Activated naive CD4-positive, alpha-beta T cell treated with anti-CD3 and anti-CD28 coated beads, Interleukin-2, amount 50 U/mL, for 16 hours (primary cell): ENCODE data around the gene CIAO2A.
"Not testable (repeated sequence)": the region's sequence is repeated elsewhere in the genome, so short reads cannot be mapped to it uniquely, and the experiment has no call there.

Source experiments
- DNase-seq: peaks from one replicate; pipeline ENCODE4 v3.0.0-alpha.2; 2020

The CIAO2A gene

DNA sequence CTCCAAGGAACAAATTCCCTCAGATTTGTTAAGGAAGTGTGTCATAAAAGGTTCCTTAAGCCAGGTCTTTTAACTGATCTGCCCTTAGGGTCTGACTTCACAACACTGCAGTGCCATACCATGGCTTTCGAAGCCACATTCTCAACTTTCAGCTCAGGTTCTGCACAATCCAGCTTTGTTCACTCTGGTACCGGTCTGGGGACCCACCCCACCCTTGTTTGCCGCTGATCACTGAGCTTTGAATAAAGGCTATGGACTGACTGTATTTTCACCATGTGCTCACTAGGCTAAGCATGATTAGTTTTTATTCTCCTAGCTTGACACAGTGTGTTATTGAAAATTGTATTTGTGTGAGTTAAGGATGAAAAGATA lies 18.0 kb upstream of the CIAO2A start:
- no peak for DNase-seq

DNA sequence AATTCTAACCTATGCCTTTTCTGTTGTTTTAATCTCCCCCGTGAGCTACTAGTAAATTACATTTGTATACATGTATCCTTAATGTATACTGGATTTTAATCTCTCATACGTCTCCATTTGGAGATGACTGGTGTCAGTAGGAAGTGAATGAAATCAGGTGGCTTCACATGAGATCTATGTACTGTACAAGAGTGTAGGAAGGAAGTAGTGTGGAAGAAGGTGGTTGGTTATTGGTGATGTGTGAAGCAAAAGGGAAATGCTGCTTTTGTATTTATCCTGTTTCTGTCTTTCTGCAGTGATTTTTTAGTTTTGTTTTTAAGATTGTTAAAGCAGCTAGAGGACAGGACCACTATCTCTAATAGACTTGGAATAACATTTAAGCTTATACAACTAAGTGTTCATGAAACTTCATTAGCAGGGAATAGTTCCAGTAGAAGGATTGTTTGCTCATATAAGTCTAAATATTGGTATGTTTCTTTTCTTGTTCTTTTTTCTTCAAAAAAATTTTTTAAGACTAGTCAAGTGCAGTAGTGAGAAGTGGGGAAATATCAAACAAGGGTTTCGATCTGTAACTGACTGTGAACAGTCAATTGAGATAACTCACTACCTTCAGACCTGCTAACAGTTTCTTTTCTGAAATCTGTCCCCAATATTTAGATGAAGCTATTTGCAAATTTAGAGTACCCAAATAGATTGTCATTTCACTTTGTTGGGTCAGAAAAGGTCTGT lies 17.5 kb upstream of the CIAO2A start:
- DNase-seq = no peak

DNA sequence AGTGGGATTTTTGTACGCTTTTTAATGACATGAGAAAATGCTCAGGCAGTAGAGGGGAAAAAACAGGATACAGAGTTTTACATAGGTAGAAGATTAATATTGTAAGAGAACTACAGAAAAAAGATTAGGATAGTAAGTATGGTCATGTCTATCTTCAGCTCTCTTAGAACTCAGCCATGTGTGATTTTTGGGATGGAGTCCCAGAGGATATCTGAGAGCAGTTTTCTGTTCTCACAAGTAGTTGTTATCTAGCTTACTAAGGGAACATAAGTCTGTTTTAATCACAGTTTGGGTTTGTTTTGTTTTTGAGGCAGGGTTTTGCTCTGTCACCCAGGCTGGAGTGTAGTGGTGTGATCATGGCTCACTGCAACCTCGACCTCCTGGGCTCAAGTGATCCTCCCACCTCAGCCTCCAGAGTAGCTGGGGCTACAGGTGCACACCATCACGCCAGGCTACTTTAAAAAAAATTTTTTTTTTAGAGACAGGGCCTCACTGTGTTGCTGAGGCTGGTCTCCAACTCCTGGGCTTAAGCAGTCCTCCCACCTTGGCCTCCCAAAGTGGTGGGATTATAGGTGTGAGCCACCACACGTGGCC lies 16.6 kb upstream of the CIAO2A start:
- not testable (repeated sequence) for DNase-seq

DNA sequence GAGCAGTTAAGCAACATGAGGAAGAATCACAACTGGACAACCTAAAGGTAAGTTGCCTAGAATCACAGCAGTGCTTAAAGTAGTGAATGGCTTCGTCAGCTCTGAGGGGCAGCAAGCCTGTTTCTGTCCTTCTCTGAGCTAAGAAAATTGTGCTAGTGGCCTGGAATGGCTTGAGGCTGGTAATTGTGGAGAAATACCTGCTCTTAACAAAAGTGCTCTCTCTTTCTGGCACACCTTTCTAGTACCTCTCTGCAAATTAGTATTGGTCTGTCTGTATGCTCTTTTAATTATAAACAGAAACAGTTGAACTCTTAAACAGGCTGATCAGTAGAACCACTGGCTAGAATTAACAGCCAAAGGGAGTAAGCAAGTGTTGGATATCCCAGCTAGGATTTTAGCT lies 13.7 kb upstream of the CIAO2A start:
- DNase-seq = no peak

DNA sequence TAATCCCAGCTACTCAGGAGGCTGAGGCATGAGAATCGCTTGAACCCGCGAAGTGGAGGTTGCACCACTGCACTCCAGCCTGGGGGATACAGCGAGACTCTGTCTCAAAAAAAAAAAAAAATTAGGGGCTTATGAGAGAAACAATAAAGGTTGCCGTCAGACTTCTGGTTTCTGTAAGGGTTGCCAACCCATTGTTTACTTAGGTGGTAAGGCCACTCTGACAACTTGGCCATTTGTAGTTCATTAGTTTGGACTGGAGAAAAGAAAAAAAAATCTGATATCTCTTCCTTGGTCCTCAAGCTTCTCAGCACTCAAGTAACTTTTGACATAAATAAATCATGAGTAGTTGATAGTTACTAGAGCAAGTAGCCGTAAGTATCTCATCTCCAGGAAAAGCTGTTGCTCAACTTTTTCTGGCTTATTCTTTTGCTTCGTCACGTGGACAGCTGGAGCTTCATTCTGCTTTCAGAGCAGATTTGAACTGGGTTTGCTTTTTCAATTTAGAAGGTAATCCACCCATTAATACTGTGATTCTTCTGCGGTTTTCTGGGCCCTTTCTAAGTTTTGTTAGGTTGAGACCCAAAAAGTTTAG lies 11.6 kb upstream of the CIAO2A start:
- DNase-seq = no peak

DNA sequence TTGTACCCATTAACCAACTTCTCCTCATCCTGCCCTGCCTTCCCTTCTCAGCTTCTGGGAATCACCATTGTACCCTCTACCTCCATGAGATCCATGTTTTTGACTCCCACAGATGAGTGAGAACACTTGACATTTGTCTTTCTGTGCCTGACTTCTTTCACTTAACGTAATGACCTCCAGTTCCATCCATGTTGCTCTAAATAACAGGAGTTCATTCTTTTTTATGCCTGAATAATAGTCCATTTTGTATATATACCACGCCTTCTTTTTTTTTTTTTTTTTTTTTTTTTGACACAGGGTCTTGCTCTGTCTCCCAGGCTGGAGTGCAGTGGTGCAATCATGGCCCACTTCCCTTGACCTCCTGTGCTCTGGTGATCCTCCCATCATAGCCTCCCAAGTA lies 8.9 kb upstream of the CIAO2A start:
- no peak for DNase-seq

DNA sequence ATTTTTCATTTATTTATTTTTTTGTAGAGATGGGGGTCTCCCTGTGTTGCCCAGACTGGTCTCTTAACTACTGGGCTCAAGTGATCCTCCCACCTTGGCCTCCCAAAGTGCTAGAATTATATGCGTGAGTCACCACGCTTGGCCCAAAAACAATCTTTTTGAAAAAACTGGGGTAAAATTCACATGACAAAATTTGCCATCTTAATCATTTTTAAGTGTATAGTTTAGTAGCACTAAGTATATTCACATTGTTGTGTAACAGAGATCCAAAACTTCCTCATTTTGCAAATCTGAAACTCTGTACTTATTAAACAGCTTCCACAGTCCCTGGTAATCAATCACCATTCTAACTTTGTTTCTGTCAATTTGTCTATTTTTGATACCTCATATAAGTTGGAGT lies 7.3 kb upstream of the CIAO2A start:
- no peak for DNase-seq

DNA sequence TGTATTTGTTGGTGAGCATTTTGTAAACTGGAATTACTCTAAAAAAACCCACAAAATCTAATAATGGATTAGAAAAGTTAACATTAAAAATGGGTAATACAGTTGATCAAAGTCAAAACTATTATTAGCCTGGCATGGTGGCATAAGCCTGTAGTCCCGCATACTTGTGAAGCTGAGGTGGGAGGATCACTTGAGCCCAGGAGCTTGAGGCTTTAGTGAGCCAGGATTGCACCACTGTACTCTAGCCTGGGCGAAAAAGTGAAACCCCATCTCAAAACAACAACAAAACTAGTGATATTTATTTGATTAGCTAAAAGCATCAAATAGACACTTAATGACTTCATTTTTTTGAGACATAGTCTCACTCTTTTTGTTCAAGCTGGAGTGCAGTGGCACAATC lies 5.7 kb upstream of the CIAO2A start:
- no peak for DNase-seq

DNA sequence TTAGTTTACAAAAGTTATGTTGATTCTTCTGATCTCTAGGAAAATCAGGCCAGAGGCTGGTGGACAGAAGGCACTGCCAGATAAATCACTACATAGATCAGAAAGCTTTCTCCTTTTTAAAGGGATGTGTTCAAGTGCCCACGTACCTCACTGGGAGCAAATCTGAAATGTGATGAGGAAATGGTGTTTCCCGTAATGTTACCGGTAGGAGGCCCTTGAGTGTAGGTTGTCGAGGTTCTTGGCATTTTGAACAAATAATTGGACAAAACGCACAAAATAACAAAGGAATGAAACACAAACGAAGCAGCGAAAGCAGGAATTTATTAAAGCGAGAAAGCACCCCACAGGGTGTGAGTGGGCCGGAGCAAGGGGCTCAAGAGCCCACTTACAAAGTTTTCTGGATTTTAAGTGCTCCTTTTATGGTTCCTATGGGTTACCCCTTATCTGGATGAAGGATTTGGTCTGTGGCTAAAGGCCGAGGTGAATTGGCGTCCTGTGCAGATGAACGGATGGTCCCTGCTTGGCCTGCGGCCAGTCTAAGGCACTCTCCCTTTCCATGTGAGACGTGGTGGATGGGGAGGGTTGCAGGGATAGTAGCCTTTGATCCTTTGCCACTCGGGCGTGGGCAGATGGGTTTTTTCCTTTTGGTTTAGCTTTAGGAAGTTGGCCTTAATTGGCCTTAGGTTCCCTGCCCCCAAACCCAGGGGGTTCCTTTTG lies 3.2 kb upstream of the CIAO2A start:
- DNase-seq = no peak

DNA sequence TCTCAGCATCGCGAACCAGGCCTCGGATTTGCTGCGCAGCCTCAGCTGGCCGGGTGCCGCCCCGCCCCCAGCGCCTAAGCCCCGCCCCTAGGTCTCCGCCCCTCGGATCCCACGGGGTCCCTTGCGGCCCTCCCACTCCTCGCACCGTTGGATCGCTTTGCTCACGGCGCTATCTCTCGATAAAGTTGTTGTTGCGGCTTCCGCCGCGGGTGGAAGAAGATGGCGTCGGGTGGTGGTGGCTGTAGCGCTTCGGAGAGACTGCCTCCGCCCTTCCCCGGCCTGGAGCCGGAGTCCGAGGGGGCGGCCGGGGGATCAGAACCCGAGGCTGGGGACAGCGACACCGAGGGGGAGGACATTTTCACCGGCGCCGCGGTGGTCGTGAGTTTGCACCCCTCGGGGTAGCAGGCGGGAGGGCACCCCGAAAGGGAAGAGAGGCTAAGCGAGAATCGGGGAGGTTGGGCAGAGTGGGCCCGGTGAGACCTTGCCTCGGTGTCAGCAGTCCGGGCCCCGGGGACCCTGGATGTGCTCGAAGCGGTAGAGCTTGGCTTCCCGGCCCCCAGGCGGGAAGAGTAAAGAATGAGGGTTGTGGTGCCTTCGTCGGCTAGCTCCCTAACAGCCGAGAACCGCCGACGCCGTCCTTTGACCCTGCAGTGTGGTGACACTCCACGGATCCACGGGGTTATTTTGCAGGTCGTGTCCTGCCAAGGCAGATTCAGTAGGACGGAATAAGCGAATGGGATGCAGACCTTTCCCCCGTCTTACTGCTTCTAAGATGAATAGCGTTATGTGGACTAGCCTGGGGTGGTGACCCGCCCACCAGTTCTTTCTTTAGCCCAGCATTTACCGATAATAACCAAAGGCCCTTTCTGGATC lies 2.4 kb upstream of the CIAO2A start, which contains the start of gene SNX1:
SNX1 (plus strand) TSS at position 188 of the 873 bp plus-strand sequence; CDS start at position 220, 32 bp downstream.
- DNase-seq = peak; percentile 92

DNA sequence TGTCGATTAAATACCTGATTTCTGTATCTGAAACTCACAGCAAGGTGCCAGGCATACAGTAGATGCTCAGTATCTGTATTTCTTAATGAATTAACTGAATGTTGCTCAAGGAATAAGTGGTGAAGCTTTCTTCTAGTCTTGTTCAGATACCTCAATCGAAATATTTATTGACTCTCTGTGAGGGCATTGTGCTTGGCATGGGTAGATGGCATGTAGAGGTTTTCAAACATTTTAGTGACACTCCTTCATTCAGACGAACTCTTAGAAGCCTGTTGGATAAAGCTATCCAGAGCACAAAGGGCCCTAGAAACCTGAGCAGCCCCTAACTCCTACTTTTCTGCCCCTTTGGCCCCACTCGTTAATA lies 1.8 kb upstream of the CIAO2A start:
- no peak for DNase-seq

DNA sequence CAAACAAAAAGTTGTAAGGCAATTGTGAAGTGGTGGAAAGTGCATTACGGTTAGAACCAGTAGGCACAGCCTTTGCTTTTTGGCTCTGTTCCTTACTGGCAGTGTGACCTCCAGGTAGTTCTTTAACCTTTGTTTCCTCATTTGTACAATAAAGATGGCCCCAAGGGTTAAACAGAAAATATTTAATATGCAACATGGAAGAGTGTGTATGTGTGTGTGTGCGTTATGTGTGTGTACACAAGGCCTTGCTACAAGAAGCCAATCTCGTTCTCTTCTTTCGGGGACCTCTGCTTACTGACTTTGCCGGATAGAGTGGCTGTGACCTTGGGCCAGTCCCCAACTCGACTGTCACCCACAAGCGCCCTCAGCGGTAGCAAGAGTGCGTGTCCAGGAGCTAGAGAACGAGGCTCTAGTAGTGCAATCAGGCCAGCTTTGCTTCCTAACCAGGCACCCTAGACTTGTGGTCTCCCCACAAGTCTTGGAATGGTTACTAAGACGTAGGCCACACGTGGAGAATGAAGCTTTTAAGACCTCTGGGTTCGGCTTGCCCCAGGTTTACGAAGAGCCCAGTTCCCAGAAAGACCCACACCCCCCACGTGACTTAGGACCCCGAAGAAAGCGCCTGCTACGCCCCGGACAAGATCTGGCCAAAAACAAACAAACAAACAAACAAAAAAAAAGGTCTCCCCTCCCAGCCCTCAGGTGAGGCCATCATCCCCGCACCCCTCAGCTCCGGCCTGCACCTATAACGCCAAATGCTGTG lies 593 bp downstream of the CIAO2A start:
- peak; percentile 29 for DNase-seq

DNA sequence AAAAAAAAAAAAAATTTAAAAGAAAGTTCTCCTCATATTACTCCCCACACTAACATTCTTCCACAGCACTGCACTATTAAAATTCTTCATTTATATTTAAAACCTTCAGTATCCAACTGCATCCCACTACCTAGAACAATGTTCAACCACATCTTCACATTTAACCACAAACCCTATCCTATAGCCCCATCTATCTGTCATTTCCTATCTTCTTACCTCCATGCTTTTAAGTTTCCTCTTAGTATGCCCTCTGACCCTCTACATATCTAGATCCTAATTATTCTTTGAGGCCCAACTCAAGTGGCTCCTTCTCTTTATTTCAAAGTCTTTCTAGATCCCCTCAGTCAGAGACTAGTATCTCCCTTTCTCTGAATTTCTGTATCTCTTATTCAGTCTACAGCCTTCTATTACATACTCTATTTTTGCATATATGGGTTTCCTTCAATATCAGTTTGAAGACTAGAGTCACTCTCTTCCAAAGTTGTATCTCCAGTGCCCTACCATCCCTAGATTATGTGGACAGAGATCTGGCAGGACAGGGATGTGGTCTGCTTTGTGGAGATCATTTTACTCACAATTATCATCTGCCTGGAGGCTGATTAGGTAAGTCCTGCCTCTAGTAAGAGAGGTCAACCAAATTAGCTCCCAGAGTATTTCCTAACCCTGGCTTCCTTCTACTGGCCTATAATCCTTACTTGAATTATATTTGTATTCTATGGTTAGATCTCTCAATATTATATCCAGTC lies 1.4 kb downstream of the CIAO2A start:
- no peak for DNase-seq

DNA sequence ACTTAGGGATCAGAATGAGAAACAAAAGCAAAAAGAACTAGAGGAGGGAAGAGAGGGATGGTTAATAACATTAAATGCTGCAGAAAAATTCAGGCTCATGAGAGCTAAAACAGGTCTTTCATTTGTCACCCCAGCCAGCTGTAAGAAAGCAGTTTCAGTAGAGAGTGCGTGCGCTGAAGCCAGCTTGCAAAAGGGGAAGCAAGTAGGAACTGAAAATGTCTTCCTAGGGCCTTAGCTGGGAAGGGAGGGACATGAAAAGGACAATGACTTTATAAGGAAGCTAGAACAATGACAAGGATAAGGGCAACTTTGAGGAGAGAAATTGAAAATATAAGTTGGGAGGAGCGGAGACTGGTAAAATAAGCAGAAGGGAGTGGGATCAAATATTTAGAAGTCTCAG lies 3.1 kb downstream of the CIAO2A start:
- no peak for DNase-seq

DNA sequence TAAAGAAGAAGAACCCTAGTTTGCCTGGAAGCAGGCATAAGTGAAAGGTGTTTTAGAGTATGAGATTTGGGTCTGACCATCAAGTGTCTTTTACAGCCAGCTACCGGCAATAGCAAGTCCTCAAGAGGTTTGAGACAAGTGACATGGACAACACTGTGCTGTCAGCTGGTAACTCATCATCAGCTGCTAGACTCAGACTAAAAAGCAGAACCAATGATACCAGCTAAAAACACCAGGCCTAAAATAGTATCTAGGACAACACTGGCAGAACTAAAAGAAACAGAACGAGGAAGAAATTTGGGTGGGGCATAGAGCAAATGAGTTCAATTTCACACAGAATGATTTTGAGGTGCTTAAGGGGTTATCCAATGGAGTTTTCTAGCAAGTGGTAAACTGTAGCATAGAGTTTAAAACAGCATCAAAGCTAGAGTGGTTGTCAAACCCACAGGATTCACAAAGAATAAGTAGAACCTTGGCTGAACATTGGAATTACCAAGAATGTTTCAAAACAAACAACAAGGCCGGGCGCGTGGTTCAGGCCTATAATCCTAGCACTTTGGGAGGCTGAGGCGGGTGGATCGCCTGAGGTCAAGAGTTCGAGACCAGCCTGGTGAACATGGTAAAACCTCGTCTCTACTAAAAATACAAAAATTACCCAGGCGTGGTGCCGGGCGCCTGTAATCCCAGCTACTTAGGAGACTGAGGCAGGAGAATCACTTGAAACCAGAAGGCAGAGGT lies 3.9 kb downstream of the CIAO2A start:
- DNase-seq = no peak

DNA sequence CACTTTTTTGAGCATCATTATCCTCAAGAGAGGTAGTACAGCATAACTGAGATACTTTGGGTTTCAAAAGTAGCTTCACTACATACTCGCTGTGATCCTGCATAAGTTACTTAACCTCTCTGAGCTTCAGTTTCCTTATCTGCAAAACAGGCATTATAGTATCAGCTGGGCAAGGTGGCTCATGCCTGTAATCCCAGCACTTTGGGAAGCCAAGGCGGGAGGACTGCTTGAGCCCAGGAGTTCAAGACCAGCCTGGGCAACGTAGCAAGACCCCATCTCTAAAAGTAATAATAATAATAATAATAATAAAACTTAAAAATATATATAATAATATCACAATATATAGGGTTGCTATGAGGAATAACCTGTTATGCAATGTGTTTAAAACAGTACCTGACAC lies 10.9 kb downstream of the CIAO2A start:
- DNase-seq = no peak

DNA sequence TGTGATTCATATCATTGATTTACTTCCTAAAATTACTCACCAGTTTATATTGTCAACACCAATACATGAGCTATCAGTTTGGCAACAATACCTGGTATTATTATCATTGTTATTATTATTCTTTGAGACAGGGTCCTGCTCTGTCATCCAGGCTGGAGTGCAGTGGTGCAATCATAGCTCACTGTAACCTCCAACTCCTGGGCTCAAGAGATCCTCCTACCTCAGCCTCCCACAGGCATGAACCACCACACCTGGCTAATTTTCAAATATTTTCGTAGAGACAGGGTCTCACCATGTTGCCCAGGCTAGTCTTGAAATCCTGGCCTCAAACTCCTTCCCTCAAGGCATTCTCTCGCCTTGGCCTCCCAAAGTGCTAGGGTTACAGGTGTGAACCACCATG lies 20.1 kb downstream of the CIAO2A start:
- DNase-seq = not testable (repeated sequence)

DNA sequence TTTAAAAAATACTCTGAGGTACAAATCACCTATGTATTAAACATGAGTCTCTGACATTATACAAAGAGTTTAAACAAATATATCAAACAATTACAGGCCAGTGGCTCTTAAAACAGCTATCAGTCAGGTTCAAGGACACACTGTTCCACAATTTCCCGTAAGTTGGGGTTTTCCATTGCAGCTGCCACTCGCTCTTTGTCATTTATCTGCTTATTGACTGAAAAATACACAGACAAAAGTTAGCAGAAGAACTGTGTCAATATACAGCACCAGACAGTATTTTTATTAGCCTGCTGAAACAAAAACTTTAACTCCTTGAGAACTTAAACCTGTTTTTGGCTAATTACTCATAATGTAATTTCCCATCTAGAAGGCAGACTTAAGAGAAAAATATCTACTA lies 20.8 kb downstream of the CIAO2A start:
- no peak for DNase-seq

DNA sequence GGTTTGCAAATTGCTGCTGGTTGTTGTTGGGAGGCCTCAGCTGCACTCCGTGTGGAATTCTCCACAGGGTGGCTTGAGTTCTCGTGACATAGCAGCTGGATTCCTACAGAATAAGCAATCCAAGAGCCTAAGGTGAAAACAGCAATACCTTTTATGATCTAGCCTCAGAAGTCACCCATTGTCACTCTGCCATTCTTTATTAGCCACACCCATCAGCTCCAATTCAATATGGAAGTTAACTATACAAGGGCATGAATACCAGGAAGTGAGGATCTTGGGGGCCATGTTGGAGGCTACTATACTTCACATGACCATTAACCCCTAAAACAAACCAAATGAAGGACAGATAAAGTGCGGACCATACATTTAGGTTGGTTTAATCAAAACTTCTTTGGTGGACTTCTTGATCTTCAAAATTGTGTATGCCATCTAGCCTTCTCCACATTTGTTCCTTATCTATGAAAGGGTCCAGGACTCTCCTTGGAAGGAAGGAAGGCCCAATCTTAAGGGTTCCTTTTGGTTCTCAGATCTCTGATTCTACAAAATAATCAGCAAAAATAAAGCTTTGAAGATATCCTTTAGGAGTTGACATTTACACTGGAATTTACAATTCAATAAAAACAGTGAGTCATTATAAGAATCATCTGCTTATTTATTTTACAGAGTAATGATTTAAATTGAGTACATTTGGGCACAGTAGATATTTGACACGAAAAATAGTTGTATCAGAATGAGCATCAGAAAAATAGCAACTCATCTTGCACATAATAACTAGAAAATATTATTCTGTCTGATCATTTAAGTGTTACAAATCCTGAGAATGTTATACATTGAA lies 21.5 kb downstream of the CIAO2A start:
- no peak for DNase-seq
